Heart right ventricle (tissue), 16 donors: ENCODE data around the gene SEC23B. TPM values are rescaled to one million over a fixed set of nuclear protein-coding genes. Genes with fewer than 3 reads are reported as not detected.

Experiments used
- ATAC-seq, 8 donors: fragments of 200-7000 bp; cut with Tn5 transposase; one replicate each; pipeline ENCODE4 v1.9.1; 2020; ENCODE audit warnings: mild to moderate bottlenecking in 8 of 8, moderate library complexity in 8 of 8, moderate number of reproducible peaks in 1 of 8
- DNase-seq, 2 donors: peaks; one replicate each; pipeline ENCODE4 v3.0.0-alpha.2; 2020
- H3K27ac ChIP-seq, 10 donors: fragments of 200-600 bp; sonication (generic) in 2 of 10; one replicate each; pipeline versions ENCODE4 v1.5.0 to v1.8.0; 2020 to 2022; ENCODE audit warnings: mild to moderate bottlenecking in 3 of 10
- H3K27me3 ChIP-seq, 7 donors: fragments of 200-600 bp; one replicate each; pipeline ENCODE4 v1.8.0; 2021 to 2022; ENCODE audit warnings: mild to moderate bottlenecking in 2 of 7
- H3K36me3 ChIP-seq, 9 donors: fragments of 200-600 bp; sonication (generic) in 1 of 9; one replicate each; pipeline versions ENCODE4 v1.5.0 to v1.8.0; 2020 to 2022; ENCODE audit warnings: mild to moderate bottlenecking in 2 of 9
- H3K4me1 ChIP-seq, 9 donors: fragments of 200-600 bp; sonication (generic) in 1 of 9; one replicate each; pipeline versions ENCODE4 v1.5.0 to v1.8.0; 2020 to 2022; ENCODE audit warnings: mild to moderate bottlenecking in 4 of 9
- H3K4me3 ChIP-seq, 10 donors: fragments of 200-600 bp; sonication (generic) in 2 of 10; one replicate each; pipeline versions ENCODE4 v1.5.0 to v1.8.0; 2020 to 2022; ENCODE audit warnings: mild to moderate bottlenecking in 7 of 10, moderate library complexity in 2 of 10
- H3K9me3 ChIP-seq, 11 donors: fragments of 200-600 bp in 10 of 11; sonication (generic) in 2 of 11; one replicate each; pipeline versions ENCODE4 v1.5.0 to v1.8.0; 2013 to 2022; ENCODE audit warnings: mild to moderate bottlenecking in 2 of 11, control low read depth in 1 of 11, moderate library complexity in 1 of 11
- CTCF ChIP-seq, 9 donors: fragments of 200-600 bp; sonication (generic) in 2 of 9; IDR thresholded peaks; one replicate each; pipeline versions ENCODE4 v1.5.0 to v1.8.0; 2021 to 2022; ENCODE audit warnings: antibody characterized with exemption in 9 of 9, mild to moderate bottlenecking in 5 of 9, moderate library complexity in 1 of 9
- WGBS, 2 donors: extraction: QIAGEN DNeasy Blood & Tissue Kit; methylation state at CpG; one replicate each; pipeline ENCODE4 v1.1.7; 2013; ENCODE audit warnings: inconsistent platforms in 1 of 2; 5-methylcytosine and 5-hydroxymethylcytosine counted together
- intact Hi-C, 10 donors: fragments of 100-400 bp; cut with DNase I; formaldehyde crosslinking; loops; one replicate each; pipeline versions ENCODE4 v1.11.1 to v1.14.2; 2022
- polyA plus RNA-seq, 2 donors: library from polyadenylated mRNA; stranded (reverse); fragments of 200-250 nt; gene quantifications; one replicate each; pipeline ENCODE4 v1.2.3, GENCODE V29; 2013
- total RNA-seq, 10 donors: library from RNA; stranded (reverse); fragmentation: NEBNext Ultra II Directional in 3 of 10; extraction: Animal tissue kit (Norgen Biotek cat#: 25700) in 3 of 10; gene quantifications; one replicate each; pipeline versions ENCODE4 v1.2.1 to v1.2.4, GENCODE V29; 2021 to 2023
- donor health status: Arrhythmogenic right ventricular cardiomyopathy.
- donor health status: ischemic (EF 13 %, LVEDD 7.1; RV severe dilation, severe dysfunction).
- donor health status: healthy with polysubstance abuse.
- donor health status: DM: no; HTN: yes; CAD: no.
- donor health status: DM: no; HTN: no; CAD: no.
- donor health status: ischemic (EF 25% LVEDD 6.9; RV normal size, moderate dysfunction).
- donor health status: ischemic (EF 25% LVEDD 5.7; RV mildly dilated, moderate dysfunction).
- donor health status: healthy.
- donor health status: DM: yes; HTN: yes; CAD: no.
- donor health status: Ischemic cardiomyopathy.
- donor health status: ischemic (EF 35%, LVEDD 5.7; RV mildly dilated, moderate dysfunction).
- donor health status: nonischemic (EF 11% LVEDD 7.7; RV severe dilation, severe dysfunction).
- donor health status: DM: yes; HTN: yes; CAD: no.
- donor health status: PGD.
- donor health status: ischemic (EF 29% LVEDD 5.4; RV normal size, mild dysfunction).
- donor health status: nonischemic (EF 23%, LVEDD 6.1; RV moderate dilation, normal function).

The SEC23B gene
- total and polyA plus RNA-seq, 12 donors: 2.6 to 20.5 (median 10.6) TPM

- H3K4me3 ChIP-seq: no peak overlapping the region
- DNase-seq: no peak
- no peak overlapping the region for H3K27ac ChIP-seq
- TF ChIP-seq CTCF (IDR thresholded peaks at IDR 0.05): no peak
- H3K4me1 ChIP-seq: peaks cover 0 to 19% (median 8%) of the 10 kb centered on the region in 9 donors
- no peak for ATAC-seq
- intact Hi-C loops: loop anchor here in 1 of 10 donors (5.0 kb wide), 1 partner anchor 1077 kb away; no protein-coding TSS in a partner anchor
- H3K36me3 ChIP-seq: no peaks in the 10 kb centered on the region
- no peaks in the 10 kb centered on the region for H3K27me3 ChIP-seq
- WGBS, 2 donors: 88 to 92% methylated on average over 2 of the region's 2 CpGs
- H3K9me3 ChIP-seq: peaks cover 0 to 5% (median 0%) of the 10 kb centered on the region in 11 donors
Observed at GRCh38 chr20:18585134-18585533, 77.4 kb downstream of the SEC23B start.

- peak within 1 kb of the TSS; percentile 44 to 98 (median 78) for H3K4me3 ChIP-seq
- peak; percentile 96 to 99 (median 98) for ATAC-seq
- no peaks in the 10 kb centered on the region for H3K27me3 ChIP-seq
- H3K4me1 ChIP-seq: peaks cover 0 to 19% (median 8%) of the 10 kb centered on the region in 9 donors
- peak; percentile 44 to 86 (median 81) for TF ChIP-seq CTCF (IDR thresholded peaks at IDR 0.05)
- peak; percentile 94 to 97 for DNase-seq
- H3K36me3 ChIP-seq: no peaks in the 10 kb centered on the region
- H3K9me3 ChIP-seq: peaks cover 0 to 5% (median 0%) of the 10 kb centered on the region in 11 donors
- H3K27ac ChIP-seq: peak within 1 kb of the TSS; percentile 40 to 88 (median 80)
- 1% methylated on average over 86 to 88 of the region's 88 CpGs for WGBS, 2 donors
- intact Hi-C loops: loop anchor here in 2 of 10 donors (2.0 to 5.0 kb wide), 2 partner anchors 21 to 1074 kb away; partner anchors contain the start of gene SMIM26 (in 1 of the 2)
Observed at GRCh38 chr20:18587665-18588573, 80.2 kb downstream of the SEC23B start, which contains the start of gene DTD1. TSS of gene DTD1 (plus strand) at chr20:18588054. CDS start at chr20:18588073, 19 bp downstream.

GRCh38 chr20:18588574-18588933 is 80.8 kb downstream of the SEC23B start:
- WGBS, 2 donors: 7 to 11% methylated on average over 18 of the region's 18 CpGs
- TF ChIP-seq CTCF (IDR thresholded peaks at IDR 0.05): no peak
- DNase-seq: no peak
- peak in 1 of 8 donors; percentile 6 for ATAC-seq
- Histone ChIP-seq H3K27ac (peak overlapping the region in 9 of 10 donors; percentile 40 to 88 (median 83)), H3K9me3 (peaks cover 0 to 5% (median 0%) of the 10 kb centered on the region in 11 donors), H3K36me3 (peaks cover 0 to 3% (median 0%) of the 10 kb centered on the region in 9 donors), H3K4me1 (peaks cover 0 to 19% (median 8%) of the 10 kb centered on the region in 9 donors), H3K27me3 (no peaks in the 10 kb centered on the region), H3K4me3 (peak overlapping the region; percentile 44 to 98 (median 78))
- intact Hi-C loops: loop anchor here in 1 of 10 donors (5.0 kb wide), 1 partner anchor 1074 kb away; no protein-coding TSS in a partner anchor

GRCh38 chr20:18589941-18590674 is 82.4 kb downstream of the SEC23B start:
- Histone ChIP-seq H3K4me1 (peaks cover 0 to 19% (median 8%) of the 10 kb centered on the region in 9 donors), H3K9me3 (peaks cover 0 to 5% (median 0%) of the 10 kb centered on the region in 11 donors), H3K4me3 (no peak overlapping the region), H3K27me3 (no peaks in the 10 kb centered on the region), H3K36me3 (peaks cover 0 to 18% (median 0%) of the 10 kb centered on the region in 9 donors), H3K27ac (no peak overlapping the region)
- no peak for ATAC-seq
- 90% methylated on average over 8 of the region's 8 CpGs for whole genome bisulfite sequencing, 2 donors
- intact Hi-C loops: loop anchor here in 1 of 10 donors (5.0 kb wide), 1 partner anchor 1072 kb away; no protein-coding TSS in a partner anchor
- no peak for DNase-seq
- no peak for TF ChIP-seq CTCF (IDR thresholded peaks at IDR 0.05)
